GM21367 (cell line): ENCODE results near the gene JADE1.

Source experiments
- ATAC-seq: cut with Tn5 transposase; IDR thresholded peaks from one replicate; pipeline ENCODE4 v1.9.1; 2021; ENCODE audit not compliant: unreplicated experiment

JADE1 gene

DNA sequence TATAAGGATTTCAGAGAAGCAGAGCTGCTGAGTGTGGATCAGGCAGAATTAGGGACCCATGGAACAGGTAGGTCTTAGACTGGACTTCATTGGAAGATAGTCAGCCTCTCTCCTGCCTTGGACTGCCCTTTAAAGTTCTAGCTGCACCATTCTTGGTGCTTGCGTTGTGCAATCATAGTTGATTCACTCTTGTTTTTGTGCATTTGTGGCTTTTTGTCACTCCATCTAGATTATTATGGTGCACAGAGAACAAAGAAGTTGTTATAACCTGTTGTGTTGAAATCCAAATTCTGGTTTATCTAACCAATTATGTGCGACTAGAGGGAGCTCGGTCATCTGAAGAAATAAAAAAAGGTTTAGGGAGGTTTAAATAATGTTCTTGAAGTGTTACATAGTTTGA, 59.3 kb downstream of the JADE1 start:
- ATAC-seq: no peak

DNA sequence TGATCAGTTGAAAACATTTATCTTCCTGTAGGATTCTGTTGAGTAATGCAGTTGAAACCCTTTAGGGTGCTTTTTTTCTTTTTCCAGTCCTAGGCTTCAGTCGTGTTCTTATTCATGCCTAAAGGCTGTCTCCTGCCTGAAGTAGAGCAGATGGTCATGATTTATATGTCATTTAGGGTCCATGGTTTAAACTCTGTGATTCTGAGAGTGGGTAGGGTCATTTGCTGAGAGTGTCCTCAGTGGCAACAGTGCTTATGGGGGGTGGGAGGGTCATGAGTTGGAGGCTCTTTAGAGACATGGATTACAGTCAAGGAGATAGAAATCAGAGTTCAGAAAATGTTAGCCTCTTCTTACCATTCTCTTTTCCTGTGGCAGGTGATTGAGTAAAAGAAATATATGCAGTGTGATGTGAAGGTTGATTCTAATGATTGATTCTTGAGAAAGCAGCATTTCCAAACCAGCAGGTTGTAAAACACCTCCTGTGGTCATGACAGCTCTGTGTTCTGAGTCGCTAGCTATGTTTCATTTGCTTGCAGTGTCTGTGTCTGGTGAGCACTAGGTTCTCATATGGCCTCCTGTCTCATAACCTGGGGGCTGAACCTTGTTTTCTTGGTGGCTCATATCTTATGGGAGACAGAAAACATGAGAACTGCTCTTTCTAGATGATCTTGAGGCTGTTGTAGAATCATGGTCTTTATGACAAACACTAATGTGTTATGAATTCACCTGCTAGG, 60.4 kb downstream of the JADE1 start:
- ATAC-seq: no peak

DNA sequence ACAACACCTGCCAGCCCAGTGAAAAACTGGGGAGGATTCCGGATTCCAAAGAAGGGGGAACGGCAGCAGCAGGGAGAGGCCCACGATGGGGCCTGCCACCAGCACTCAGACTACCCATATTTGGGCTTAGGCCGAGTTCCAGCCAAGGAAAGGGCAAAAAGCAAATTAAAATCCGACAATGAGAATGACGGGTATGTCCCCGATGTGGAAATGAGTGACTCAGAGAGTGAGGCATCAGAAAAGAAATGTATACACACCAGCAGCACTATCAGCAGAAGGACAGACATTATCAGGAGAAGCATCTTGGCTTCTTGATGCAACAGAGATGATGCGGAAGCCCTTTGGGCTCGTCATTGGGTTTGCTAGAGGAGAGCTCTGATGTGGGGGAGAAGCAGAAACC, 62.4 kb downstream of the JADE1 start:
- no peak for ATAC-seq

DNA sequence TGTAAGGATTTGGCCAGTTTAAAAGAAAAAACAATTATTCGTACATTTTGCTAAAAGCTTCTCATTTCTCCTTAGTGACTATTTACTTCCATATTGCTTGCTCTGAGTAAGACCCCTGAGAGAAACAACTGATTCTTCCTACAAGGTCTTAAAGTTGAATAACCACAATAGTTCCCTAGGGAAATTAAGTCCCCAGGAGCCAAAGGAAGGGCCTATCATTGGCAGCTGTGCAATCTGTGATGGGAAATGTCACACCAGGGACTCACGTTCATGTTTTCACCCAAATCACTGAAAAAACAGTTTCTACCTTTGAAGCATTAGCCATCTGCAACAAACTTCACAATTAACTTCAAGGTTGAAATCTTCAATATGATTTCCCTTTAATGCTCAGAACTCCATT, 66.7 kb downstream of the JADE1 start:
- ATAC-seq: no peak

DNA sequence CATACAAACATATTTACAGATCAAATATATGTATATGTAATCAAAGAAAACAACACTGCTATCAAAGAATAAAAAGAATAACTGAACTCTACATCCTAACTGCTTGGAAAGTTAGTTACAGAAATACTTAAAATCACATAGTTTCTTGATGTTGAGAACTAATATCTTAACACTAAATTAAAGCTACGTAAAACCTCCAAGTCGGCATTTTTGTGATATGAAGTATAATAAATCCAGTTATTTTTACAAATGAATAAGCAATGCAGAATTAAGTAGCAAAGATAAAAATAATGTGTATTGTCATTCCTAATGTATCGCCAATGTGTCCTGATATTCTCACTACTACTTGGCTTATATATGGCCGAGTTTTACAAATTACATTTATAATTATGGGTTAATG, 68.4 kb downstream of the JADE1 start:
- ATAC-seq: no peak

DNA sequence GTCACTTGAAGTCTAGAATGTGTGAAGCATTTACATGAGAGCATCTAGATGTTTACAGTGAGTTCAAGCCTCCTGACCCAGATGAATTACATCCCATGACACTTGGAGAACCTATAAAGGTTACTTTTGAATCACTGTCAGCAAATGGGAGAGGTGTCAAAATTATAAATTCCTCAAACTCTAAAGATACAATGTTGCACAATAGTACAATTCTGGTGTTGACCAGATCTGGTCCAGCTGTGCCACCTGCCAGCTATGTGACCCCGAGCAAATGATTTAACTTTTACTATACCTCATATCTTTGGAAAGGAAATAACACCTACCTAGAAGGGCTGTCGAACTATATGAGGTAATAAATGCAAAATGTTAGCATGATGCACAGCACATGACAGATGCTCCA, 69.8 kb downstream of the JADE1 start:
- ATAC-seq: no peak

DNA sequence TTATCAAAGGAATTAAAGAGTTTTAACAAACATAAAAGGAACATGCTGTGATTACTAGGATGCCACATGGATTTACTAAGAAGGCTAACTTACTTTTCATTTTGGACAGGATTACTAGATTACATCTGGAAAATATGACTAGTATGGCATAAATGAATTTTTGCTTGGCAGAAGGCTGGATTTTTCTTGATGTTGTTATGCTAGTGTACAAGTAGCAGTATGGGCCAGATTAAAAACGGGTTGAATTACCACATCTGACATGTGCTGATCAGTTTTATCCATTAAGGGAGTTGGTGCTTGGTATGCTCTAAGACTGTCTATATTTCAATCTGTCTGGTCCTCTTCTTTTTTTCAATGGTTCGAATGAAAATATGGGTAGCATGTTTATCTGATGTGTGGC, 70.5 kb downstream of the JADE1 start:
- ATAC-seq: no peak

DNA sequence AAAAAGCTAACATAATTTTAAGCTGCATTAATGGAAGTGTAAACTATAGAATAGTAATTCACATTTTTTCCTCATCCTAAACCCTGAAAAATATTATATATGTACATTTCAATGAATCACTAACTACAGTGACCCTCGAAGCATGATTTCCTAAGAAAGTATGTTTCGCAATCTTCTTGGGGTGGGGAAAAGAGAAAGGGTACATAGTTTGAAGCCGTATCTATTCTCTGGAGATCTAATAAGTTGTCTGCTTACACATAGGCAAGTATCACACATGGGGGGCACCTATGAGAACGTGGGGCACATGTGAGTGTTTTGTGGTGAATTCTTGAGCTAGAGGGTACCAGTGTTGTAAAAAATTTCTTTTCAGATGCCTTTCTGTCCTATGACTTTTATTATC, 71.2 kb downstream of the JADE1 start:
- ATAC-seq: no peak

DNA sequence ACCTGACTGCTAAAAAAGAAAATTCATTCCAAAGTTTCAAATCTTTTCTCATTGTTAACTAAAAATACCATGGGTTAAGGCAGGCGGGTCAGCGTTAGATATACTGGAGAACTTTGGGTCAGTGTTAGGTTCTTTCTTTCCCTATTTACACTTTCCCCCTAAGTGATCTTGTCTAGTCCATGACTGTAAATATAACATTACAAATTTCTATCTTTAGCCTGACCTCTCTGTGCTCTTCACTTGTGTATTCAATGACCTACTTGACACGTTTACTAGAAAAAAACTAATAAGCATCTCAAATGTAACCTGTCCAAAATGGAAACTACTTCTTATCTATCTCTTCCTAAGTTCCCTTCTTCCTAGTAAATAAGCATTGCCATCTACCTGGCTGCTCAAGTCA, 95.3 kb downstream of the JADE1 start:
- no peak for ATAC-seq

DNA sequence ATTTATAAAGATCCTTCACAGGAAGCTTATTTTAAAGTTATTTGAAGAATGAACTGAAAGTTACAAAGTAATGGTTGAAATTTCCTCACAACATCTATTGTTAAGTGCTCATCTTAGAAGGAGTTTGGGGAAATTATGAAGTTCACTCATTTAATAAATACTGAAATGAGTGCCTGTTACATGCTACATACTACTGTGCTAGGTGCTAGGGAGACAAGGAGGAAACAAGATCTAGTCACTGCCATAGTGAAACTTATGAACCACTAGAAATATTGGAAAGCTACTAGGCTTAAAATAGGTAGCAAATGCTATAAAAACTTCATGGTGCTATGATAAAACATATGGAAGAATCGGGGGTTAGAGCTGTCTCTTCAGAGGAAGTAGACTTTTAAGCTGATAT, 97.1 kb downstream of the JADE1 start:
- no peak for ATAC-seq

DNA sequence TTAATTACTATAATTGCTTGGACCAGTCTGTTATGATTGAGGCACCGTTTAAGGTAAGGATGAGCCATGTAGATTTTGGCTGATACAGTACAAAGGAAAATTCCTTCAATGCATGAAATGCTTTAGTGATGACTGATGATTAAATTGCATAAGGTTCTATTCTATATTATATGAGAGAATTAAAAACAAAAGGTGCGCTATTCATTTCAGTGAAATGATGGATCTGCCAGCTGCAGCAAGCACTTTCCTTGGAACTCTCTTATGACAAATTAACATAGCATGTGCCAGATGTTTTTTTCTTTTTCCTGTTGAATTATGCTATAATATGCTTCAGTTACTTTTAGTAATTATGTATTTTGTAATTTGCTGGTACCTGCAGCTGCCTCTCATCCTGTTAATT, 98.5 kb downstream of the JADE1 start:
- no peak for ATAC-seq

DNA sequence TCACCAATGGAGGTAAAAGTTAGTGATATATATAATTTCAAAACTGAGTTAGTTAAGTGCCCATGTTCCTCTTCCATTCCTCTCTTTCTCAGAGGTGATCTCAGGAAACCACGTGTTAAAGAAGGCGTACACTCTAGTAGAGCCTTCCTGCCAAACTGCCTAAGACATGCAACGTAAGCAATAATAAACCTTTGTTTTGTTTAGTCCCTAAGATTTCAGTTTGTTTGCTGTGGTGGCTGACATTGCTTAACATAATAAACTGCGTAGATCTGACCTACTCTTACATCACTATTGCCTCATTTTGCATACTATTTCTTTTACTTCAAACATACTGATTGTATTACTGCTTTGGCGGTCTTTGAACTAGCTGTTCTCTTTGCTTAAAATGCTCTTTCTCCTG, 99.2 kb downstream of the JADE1 start:
- no peak for ATAC-seq

DNA sequence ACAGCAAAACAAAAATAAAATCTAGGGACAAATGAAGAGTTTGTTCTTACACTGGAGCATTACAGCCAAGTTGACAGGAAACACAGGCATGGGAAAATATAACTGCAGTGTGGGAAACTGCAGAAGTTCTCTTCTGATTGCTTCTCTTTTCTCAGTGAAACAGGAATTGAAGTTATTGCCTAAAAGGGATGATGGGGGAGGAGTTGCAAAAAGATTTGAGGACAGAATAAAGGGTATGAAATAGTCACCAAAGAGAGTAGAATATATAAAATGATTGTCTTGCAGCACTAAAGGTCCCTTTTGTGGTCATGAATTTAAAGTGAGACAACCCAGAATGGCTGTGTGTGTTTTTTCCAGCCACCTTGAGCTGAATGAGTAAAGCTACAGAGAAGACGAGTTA, 103.7 kb downstream of the JADE1 start:
- ATAC-seq: no peak

DNA sequence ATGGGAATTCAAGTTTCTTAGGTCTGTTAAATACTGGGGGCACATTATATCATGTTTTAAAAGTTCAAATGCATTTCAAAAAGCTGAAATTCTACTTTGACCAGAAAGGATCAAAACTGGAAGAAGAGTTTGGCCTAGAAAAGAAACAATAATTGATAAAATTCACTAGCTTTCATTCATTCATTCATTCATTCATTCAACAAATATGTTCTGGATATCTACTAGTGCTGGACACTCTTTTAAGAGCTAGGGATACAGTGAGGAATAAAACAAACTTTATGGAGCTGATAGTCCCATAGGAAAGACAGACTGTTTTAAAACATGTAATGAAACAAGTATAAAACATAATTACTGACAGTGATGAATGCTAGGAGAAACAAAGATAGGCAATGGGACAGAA, 106.0 kb downstream of the JADE1 start:
- no peak for ATAC-seq

DNA sequence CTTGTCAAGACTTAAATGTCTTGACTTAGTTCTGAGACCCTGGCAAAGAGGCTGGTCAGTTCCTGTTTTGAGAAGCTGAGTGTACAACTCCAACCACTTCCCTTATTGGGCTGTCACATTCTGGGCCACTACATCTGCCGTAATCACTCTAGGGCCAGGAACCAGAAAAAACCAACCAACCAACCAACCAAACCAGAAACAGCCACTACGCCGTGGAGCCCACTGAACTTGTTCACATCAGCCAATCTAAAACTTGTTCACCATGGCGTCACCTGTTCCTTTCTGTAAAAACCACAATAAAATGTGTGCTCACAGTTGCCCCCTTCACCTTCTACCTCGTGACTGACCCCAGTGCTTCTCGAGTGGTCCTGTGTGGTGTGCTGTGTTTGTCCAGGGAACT, 107.3 kb downstream of the JADE1 start:
- peak; percentile 81 for ATAC-seq

DNA sequence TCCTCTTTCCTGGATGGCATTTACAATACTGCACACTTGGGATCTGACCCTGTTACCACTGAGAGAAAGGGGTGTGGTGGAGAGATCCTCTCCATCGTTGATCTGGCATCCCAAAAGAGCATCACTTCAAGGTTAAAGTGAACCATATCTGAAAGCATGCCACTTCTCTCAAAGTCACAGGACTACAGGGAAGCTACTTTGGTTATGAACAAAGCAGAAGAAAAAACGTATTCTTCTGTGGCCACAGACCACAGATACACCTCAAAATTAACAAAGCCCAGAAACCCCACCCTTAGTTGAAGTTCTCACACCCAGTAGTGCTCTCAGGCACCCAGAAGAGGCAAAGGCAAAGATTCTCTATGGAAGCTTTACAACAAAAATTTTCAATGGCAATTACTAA, 108.3 kb downstream of the JADE1 start:
- peak; percentile 74 for ATAC-seq

DNA sequence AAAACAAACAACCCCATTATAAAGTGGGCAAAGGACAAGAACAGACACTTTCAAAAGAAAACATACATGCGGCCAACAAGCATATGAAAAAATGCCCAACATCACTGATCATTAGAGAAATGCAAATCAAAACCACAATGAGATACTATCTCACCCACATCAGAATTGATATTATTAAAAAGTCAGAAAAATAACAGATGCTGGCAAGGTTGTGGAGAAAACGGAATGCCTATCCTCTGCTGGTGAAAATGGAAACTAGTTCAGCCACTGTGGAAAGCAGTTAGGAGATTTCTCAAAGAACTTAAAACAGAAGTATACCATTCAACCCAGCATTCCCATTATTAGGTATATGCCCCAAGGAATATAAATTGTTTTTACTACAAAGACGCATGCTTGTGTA, 112.5 kb downstream of the JADE1 start:
- ATAC-seq: no peak
